Measurements from ENCODE around the gene MRPS24. TPM values are rescaled to one million over a fixed set of nuclear protein-coding genes. Genes with fewer than 3 reads are reported as not detected.
"Not testable (repeated sequence)": the region's sequence is repeated elsewhere in the genome, so short reads cannot be mapped to it uniquely, and the experiment has no call there.

MRPS24 gene
- total RNA-seq, 1 donor from 2014 or later: 73.1 TPM

- Mint-ChIP-seq H3K4me1 (no peaks in the 10 kb centered on the region), H3K27ac (no peak overlapping the region), H3K36me3 (ENCODE audit: low read depth) (no peaks in the 10 kb centered on the region), H3K4me3 (no peak overlapping the region), H3K27me3 (no peaks in the 10 kb centered on the region), H3K9me3 (no peaks in the 10 kb centered on the region)
- TF ChIP-seq, protein P1, sequence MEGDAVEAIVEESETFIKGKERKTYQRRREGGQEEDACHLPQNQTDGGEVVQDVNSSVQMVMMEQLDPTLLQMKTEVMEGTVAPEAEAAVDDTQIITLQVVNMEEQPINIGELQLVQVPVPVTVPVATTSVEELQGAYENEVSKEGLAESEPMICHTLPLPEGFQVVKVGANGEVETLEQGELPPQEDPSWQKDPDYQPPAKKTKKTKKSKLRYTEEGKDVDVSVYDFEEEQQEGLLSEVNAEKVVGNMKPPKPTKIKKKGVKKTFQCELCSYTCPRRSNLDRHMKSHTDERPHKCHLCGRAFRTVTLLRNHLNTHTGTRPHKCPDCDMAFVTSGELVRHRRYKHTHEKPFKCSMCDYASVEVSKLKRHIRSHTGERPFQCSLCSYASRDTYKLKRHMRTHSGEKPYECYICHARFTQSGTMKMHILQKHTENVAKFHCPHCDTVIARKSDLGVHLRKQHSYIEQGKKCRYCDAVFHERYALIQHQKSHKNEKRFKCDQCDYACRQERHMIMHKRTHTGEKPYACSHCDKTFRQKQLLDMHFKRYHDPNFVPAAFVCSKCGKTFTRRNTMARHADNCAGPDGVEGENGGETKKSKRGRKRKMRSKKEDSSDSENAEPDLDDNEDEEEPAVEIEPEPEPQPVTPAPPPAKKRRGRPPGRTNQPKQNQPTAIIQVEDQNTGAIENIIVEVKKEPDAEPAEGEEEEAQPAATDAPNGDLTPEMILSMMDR (IDR thresholded peaks at IDR 0.05): no peak
- ChIA-PET POLR2A (no interaction called here), CTCF (no interaction called here)
- no peak for ATAC-seq (ENCODE audit: low read depth)
- no peak for DNase-seq
- intact Hi-C loops (cut with micrococcal nuclease): no loop called here
Measured at GRCh38 chr7:43844257-43844656, 25.1 kb downstream of the MRPS24 start.

GRCh38 chr7:43843296-43843695 is 26.0 kb downstream of the MRPS24 start:
- ChIA-PET CTCF (interaction anchor here (1.2 kb wide), 1 partner anchor 261 kb away, joined by 3 read pairs; the partner anchor contains the start of gene STK17A), POLR2A (interaction anchor here (0.6 kb wide), 1 partner anchor 15 kb away, joined by 3 read pairs; no protein-coding TSS in a partner anchor)
- intact Hi-C loops (cut with micrococcal nuclease): no loop called here
- TF ChIP-seq, protein P1 (IDR thresholded peaks at IDR 0.05): no peak
- no peaks in the 10 kb centered on the region for H3K9me3 Mint-ChIP-seq
- no peak overlapping the region for H3K27ac Mint-ChIP-seq
- ATAC-seq (ENCODE audit: low read depth) (no peak), DNase-seq (no peak)
- H3K27me3 Mint-ChIP-seq: no peaks in the 10 kb centered on the region
- no peak overlapping the region for H3K4me3 Mint-ChIP-seq
- peaks cover 6% of the 10 kb centered on the region for H3K4me1 Mint-ChIP-seq
- no peaks in the 10 kb centered on the region for H3K36me3 Mint-ChIP-seq (ENCODE audit: low read depth)

GRCh38 chr7:43838201-43838658 is 31.1 kb downstream of the MRPS24 start:
- CTCF ChIA-PET: interaction anchor here (0.6 to 8.3 kb wide), 13 partner anchors 10 to 1897 kb away, joined by 3 to 68 read pairs (median 5); partner anchors contain the start of genes COA1, MRPL32, PSMA2 and STK17A
- intact Hi-C loops (cut with micrococcal nuclease): loop anchor here (2.0 to 10.0 kb wide), 6 partner anchors 31 to 1953 kb away; partner anchors contain the start of genes HECW1 and MRPS24
- DNase-seq (no peak), ATAC-seq (ENCODE audit: low read depth) (no peak)
- TF ChIP-seq, protein P1 (IDR thresholded peaks at IDR 0.05): no peak
- POLR2A ChIA-PET: interaction anchor here (0.6 to 2.2 kb wide), 3 partner anchors 31 to 1552 kb away, joined by 3 to 16 read pairs (median 3); partner anchors contain the start of genes MRPS24 and STK17A
- no peaks in the 10 kb centered on the region for H3K27me3 Mint-ChIP-seq
- H3K36me3 Mint-ChIP-seq (ENCODE audit: low read depth): peaks cover 4% of the 10 kb centered on the region
- peaks cover 24% of the 10 kb centered on the region for H3K4me1 Mint-ChIP-seq
- H3K9me3 Mint-ChIP-seq: peaks cover 2% of the 10 kb centered on the region
- no peak overlapping the region for H3K27ac Mint-ChIP-seq
- H3K4me3 Mint-ChIP-seq: no peak overlapping the region

GRCh38 chr7:43834463-43835251 is 34.7 kb downstream of the MRPS24 start:
- peaks cover 24% of the 10 kb centered on the region for H3K4me1 Mint-ChIP-seq
- DNase-seq (no peak), ATAC-seq (ENCODE audit: low read depth) (peak; percentile 55)
- TF ChIP-seq, protein P1 (IDR thresholded peaks at IDR 0.05): no peak
- peak overlapping the region; percentile 88 for H3K27ac Mint-ChIP-seq
- H3K27me3 Mint-ChIP-seq: peaks cover 3% of the 10 kb centered on the region
- POLR2A ChIA-PET: interaction anchor here (0.6 to 2.1 kb wide), 8 partner anchors 35 to 902 kb away, joined by 3 to 11 read pairs (median 4); partner anchors contain the start of genes COA1, MRPL32, MRPS24 and PSMA2
- peaks cover 4% of the 10 kb centered on the region for H3K36me3 Mint-ChIP-seq (ENCODE audit: low read depth)
- peaks cover 4% of the 10 kb centered on the region for H3K9me3 Mint-ChIP-seq
- intact Hi-C loops (cut with micrococcal nuclease): loop anchor here (1.0 to 10.0 kb wide), 4 partner anchors 105 to 1950 kb away; partner anchors contain the start of genes COA1 and HECW1
- H3K4me3 Mint-ChIP-seq: peak overlapping the region; percentile 88
- CTCF ChIA-PET: interaction anchor here (0.7 to 8.3 kb wide), 7 partner anchors 50 to 1894 kb away, joined by 3 to 68 read pairs (median 3); partner anchors contain the start of genes BLVRA and STK17A

DNA sequence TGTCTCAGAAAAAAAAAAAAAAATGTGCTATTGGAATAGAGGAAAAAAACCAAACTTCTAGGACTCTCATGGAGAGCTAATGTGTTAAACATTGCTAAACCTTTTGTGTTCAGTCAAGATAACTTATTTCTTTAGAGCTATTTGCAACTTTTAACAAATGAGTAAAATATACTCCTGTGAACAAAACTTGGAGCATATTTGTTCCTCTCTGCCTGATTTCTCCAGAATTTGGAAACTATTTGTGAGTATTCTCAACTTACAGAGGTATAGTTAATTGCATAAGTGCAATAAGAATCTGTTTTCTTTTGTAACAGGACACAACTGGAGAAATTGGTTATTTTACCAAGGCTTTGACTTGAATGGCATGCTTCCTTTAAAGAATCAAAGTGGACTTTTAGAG is 38.4 kb downstream of the MRPS24 start:
- H3K27ac Mint-ChIP-seq; ATAC-seq (ENCODE audit: low read depth); H3K9me3 Mint-ChIP-seq; CTCF ChIA-PET; POLR2A ChIA-PET; H3K36me3 Mint-ChIP-seq (ENCODE audit: low read depth); H3K4me3 Mint-ChIP-seq; DNase-seq: not testable (repeated sequence)
- H3K27me3 Mint-ChIP-seq: peaks cover 24% of the 10 kb centered on the region
- H3K4me1 Mint-ChIP-seq: peaks cover 18% of the 10 kb centered on the region
- intact Hi-C loops (cut with micrococcal nuclease): loop anchor here (10.0 kb wide), 1 partner anchor 1946 kb away; no protein-coding TSS in a partner anchor
